ENCODE measurements around the gene MRPL24.
A peak's percentile ranks its signal among the peaks of the same experiment; 100 is the strongest.
"Not testable (repeated sequence)": the region's sequence is repeated elsewhere in the genome, so short reads cannot be mapped to it uniquely, and the experiment has no call there.

MRPL24 gene

GRCh38 chr1:156760092-156760795 is 19.4 kb upstream of the MRPL24 start:
- no peak for DNase-seq (ENCODE audit: low read depth)

GRCh38 chr1:156757572-156758253 is 16.8 kb upstream of the MRPL24 start:
- not testable (repeated sequence) for DNase-seq (ENCODE audit: low read depth)

GRCh38 chr1:156756355-156756754 is 15.5 kb upstream of the MRPL24 start:
- no peak for DNase-seq (ENCODE audit: low read depth)

- DNase-seq (ENCODE audit: low read depth), result no peak
These were observed 14.7 kb upstream of the MRPL24 start for GRCh38 chr1:156755527-156755950.

- no peak for DNase-seq (ENCODE audit: low read depth)
These were observed 13.3 kb upstream of the MRPL24 start for GRCh38 chr1:156754219-156754618.

- no peak for DNase-seq (ENCODE audit: low read depth)
These were observed 12.1 kb upstream of the MRPL24 start for GRCh38 chr1:156752843-156753482.

GRCh38 chr1:156751757-156752481 is 11.0 kb upstream of the MRPL24 start:
- DNase-seq (ENCODE audit: low read depth), result peak; percentile 93

- no peak for DNase-seq (ENCODE audit: low read depth)
These were observed 10.5 kb upstream of the MRPL24 start, which contains the start of gene HDGF for GRCh38 chr1:156751451-156751756. HDGF (minus strand) TSS chr1:156751675; CDS start chr1:156751429, 246 bp downstream.

- no peak for DNase-seq (ENCODE audit: low read depth)
These were observed 10.0 kb upstream of the MRPL24 start for GRCh38 chr1:156750711-156751450.

GRCh38 chr1:156750191-156750672 is 9.3 kb upstream of the MRPL24 start:
- DNase-seq (ENCODE audit: low read depth), result no peak

- DNase-seq (ENCODE audit: low read depth), result no peak
These were observed 8.7 kb upstream of the MRPL24 start for GRCh38 chr1:156749419-156750118.

- no peak for DNase-seq (ENCODE audit: low read depth)
These were observed 8.0 kb upstream of the MRPL24 start for GRCh38 chr1:156748670-156749418.

- no peak for DNase-seq (ENCODE audit: low read depth)
These were observed 7.1 kb upstream of the MRPL24 start for GRCh38 chr1:156747742-156748669.

GRCh38 chr1:156746728-156747631 is 6.1 kb upstream of the MRPL24 start:
- no peak for DNase-seq (ENCODE audit: low read depth)

GRCh38 chr1:156746406-156746727 is 5.5 kb upstream of the MRPL24 start:
- no peak for DNase-seq (ENCODE audit: low read depth)

GRCh38 chr1:156745881-156746280 is 5.0 kb upstream of the MRPL24 start:
- no peak for DNase-seq (ENCODE audit: low read depth)

GRCh38 chr1:156744786-156745419 is 4.0 kb upstream of the MRPL24 start:
- DNase-seq (ENCODE audit: low read depth), result no peak

GRCh38 chr1:156744344-156744743 is 3.5 kb upstream of the MRPL24 start:
- no peak for DNase-seq (ENCODE audit: low read depth)

Measured in CMK (cell line).